ENCODE measurements around the gene CYP3A7.

DNA sequence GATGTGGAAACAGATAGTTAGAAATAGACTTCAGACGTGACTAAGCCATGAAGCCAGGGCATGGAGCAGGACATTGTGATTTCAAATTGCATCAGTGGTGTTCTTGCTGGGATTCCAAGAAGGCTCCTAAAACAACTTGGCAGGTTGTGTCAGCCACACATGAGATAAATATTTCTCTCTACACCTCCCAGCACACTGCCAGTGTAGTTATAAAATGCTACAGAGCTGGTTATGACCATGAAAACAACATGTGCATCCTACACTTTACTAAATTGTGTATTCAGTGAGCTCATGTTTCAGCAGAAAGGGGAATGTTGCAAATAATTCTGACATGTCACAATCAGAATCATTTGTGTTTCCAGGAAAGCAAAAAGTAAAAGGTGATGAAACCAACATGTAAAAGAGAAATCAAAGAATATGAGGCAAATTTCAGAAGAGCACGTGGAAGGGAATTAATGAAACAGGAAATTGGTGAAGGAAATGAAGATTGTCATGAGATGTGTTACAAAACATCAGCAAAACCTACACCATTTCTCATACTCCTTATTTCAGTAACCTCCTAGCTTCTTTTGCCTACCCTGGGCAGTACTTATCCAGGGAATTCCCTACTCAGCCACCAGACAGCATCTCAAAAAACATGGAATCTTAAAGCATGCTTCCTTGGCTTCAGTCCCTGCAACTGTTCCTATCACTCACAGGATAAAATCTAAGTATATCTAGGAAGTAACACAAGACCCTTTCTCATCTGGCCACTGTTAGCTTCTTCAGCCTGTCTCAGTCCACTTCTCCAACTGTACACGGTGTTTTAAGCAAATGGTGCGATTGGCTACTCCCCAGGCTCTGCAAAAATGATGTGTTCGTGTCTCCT lies 5.8 kb upstream of the CYP3A7 start:
- TF ChIP-seq, protein P1, sequence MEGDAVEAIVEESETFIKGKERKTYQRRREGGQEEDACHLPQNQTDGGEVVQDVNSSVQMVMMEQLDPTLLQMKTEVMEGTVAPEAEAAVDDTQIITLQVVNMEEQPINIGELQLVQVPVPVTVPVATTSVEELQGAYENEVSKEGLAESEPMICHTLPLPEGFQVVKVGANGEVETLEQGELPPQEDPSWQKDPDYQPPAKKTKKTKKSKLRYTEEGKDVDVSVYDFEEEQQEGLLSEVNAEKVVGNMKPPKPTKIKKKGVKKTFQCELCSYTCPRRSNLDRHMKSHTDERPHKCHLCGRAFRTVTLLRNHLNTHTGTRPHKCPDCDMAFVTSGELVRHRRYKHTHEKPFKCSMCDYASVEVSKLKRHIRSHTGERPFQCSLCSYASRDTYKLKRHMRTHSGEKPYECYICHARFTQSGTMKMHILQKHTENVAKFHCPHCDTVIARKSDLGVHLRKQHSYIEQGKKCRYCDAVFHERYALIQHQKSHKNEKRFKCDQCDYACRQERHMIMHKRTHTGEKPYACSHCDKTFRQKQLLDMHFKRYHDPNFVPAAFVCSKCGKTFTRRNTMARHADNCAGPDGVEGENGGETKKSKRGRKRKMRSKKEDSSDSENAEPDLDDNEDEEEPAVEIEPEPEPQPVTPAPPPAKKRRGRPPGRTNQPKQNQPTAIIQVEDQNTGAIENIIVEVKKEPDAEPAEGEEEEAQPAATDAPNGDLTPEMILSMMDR (IDR thresholded peaks at IDR 0.05 in 8 of 11, conservative IDR thresholded peaks at IDR 0.05 in 3 of 11) = no peak
- TF ChIP-seq POLR2A (IDR thresholded peaks at IDR 0.05) (no peak), POLR2AphosphoS5 (IDR thresholded peaks at IDR 0.05) (no peak)

Data from spleen (tissue), 7 donors.